Caco-2 (cell line): ENCODE results near the gene QSOX2. TPM values are rescaled to one million over a fixed set of nuclear protein-coding genes. Genes with fewer than 3 reads are reported as not detected.

Experiments
- BruUV-seq: library from RNA; stranded (reverse); fragments of 400-500 nt; replicated peaks from 2 replicates; lab custom pipeline; 2021; lab: Mats Ljungman, UMichigan
- CTCF ChIA-PET: fragments of 300-600 bp; sonication (Branson Sonifier 250); formaldehyde crosslinking; loops from one replicate; lab custom pipeline; 2022; ENCODE audit warnings: antibody characterized with exemption; lab: Charles Lee
- POLR2A ChIA-PET: fragments of 300-600 bp; sonication (Branson Sonifier 250); formaldehyde crosslinking; loops from one replicate; lab custom pipeline; 2022; ENCODE audit warnings: antibody characterized with exemption; lab: Charles Lee
- DNase-seq, 2 experiments: peaks; one replicate each; pipeline versions ENCODE4 v3.0.0 to v3.0.0-alpha.2; 2020 to 2022
- H3K27me3 ChIP-seq: replicated peaks from 2 replicates; pipeline ENCODE4 v1.6.0; 2011; ENCODE audit warnings: low read length; ENCODE audit not compliant: control insufficient read depth, insufficient read depth
- H3K36me3 ChIP-seq: 2 replicates; pipeline ENCODE4 v1.5.1; 2011; ENCODE audit warnings: low read length; ENCODE audit not compliant: control insufficient read depth, insufficient read depth
- H3K4me1 ChIP-seq: fragments of 250-450 bp; sonication (Bioruptor Pico); 2 replicates; pipeline ENCODE4 v1.5.1; 2020; ENCODE audit warnings: mild to moderate bottlenecking
- H3K4me3 ChIP-seq: 2 replicates; pipeline ENCODE4 v1.5.1; 2011; ENCODE audit warnings: low read depth, mild to moderate bottlenecking, control low read depth, low read length
- H3K9me3 ChIP-seq: fragments of 250-450 bp; sonication (Bioruptor Pico); 2 replicates; pipeline ENCODE4 v1.5.1; 2020; ENCODE audit warnings: mild to moderate bottlenecking, moderate library complexity
- H3K27ac Mint-ChIP-seq: one replicate; pipeline ENCODE4 v1.8.0; 2022; ENCODE audit warnings: mixed read lengths; ENCODE audit not compliant: unreplicated experiment
- H3K27me3 Mint-ChIP-seq: one replicate; pipeline ENCODE4 v1.8.0; 2022; ENCODE audit warnings: mixed read lengths; ENCODE audit not compliant: insufficient read depth, unreplicated experiment
- H3K36me3 Mint-ChIP-seq: one replicate; pipeline ENCODE4 v1.8.0; 2022; ENCODE audit warnings: mild to moderate bottlenecking, mixed read lengths; ENCODE audit not compliant: insufficient read depth, unreplicated experiment
- H3K4me1 Mint-ChIP-seq: one replicate; pipeline ENCODE4 v1.8.0; 2022; ENCODE audit warnings: low read depth, mixed read lengths; ENCODE audit not compliant: unreplicated experiment
- H3K4me3 Mint-ChIP-seq: one replicate; pipeline ENCODE4 v1.8.0; 2022; ENCODE audit warnings: mild to moderate bottlenecking, moderate library complexity, mixed read lengths; ENCODE audit not compliant: unreplicated experiment
- H3K9me3 Mint-ChIP-seq: one replicate; pipeline ENCODE4 v1.8.0; 2022; ENCODE audit warnings: mixed read lengths; ENCODE audit not compliant: unreplicated experiment
- intact Hi-C: fragments of 100-400 bp; cut with micrococcal nuclease; formaldehyde crosslinking; loops from one replicate; pipeline ENCODE4 v1.10.0; 2022; ENCODE audit not compliant: unreplicated experiment
- total RNA-seq: library from RNA; stranded (reverse); gene quantifications from 2 replicates; pipeline ENCODE4 v1.2.3, GENCODE V29; 2022
- TF ChIP-seq, protein P1 (sequence below), 2 experiments: fragments of 200-600 bp in 1 of 2; IDR thresholded peaks; 1 replicate in 1 of 2; 2 replicates in 1 of 2; pipeline versions ENCODE4 v1.5.1 to v1.8.0; 2011 to 2022; ENCODE audit warnings: antibody characterized with exemption in 1 of 2, control low read depth in 1 of 2, inconsistent platforms in 1 of 2, low read depth in 1 of 2, low read length in 1 of 2, mild to moderate bottlenecking in 1 of 2, moderate library complexity in 1 of 2; ENCODE audit not compliant: insufficient read depth in 1 of 2, severe bottlenecking in 1 of 2, unreplicated experiment in 1 of 2

Gene QSOX2
- total RNA-seq, 1 experiment from 2014 or later = 29.6 TPM

DNA sequence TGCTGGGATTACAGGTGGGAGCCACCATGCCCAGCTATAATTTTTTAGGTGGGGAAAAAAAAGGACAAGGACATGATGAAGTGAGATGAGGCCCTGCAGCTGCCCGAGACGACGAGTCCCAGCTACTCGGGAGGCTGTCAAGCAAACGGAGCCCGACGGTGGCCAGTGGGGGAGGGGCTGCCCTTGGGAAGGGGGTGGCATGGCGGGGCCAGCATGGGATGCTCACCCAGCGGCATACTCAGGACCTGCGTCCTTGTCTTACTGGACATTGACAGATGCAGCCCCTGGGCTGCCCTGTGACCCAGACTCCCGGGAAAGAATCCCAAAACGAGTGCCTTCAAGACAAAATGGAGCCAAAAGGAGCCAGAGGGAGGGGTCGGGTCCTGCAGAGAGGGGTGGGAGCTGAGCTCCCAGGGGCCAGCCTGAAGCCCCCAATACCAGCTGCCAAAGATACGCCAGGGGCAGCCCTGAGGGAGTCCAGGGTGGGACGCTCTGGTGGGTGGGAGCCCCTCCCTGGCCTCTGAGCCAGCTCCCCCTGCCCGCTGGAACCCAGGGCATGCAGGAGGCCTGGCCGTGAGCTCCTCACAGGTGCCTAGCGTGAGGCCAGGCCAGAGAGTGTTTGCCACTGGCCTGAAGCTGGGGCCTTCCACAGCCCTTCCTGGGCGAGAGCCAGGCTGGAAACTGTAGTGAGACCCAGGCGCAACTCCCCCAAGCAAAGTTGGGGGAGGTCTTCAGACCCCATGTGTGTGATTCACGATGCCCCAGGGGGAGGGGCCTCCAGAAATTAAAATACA is 42.5 kb upstream of the QSOX2 start:
- Mint-ChIP-seq H3K4me1 (no peaks in the 10 kb centered on the region), H3K27ac (no peak overlapping the region), H3K36me3 (no peaks in the 10 kb centered on the region), H3K27me3 (no peaks in the 10 kb centered on the region), H3K9me3 (no peaks in the 10 kb centered on the region), H3K4me3 (no peak overlapping the region)
- H3K4me1 ChIP-seq = no peaks in the 10 kb centered on the region
- no peak overlapping the region for H3K4me3 ChIP-seq
- ChIA-PET POLR2A (no interaction called here), CTCF (no interaction called here)
- H3K9me3 ChIP-seq = no peaks in the 10 kb centered on the region
- H3K27me3 ChIP-seq = no peaks in the 10 kb centered on the region
- TF ChIP-seq, protein P1, sequence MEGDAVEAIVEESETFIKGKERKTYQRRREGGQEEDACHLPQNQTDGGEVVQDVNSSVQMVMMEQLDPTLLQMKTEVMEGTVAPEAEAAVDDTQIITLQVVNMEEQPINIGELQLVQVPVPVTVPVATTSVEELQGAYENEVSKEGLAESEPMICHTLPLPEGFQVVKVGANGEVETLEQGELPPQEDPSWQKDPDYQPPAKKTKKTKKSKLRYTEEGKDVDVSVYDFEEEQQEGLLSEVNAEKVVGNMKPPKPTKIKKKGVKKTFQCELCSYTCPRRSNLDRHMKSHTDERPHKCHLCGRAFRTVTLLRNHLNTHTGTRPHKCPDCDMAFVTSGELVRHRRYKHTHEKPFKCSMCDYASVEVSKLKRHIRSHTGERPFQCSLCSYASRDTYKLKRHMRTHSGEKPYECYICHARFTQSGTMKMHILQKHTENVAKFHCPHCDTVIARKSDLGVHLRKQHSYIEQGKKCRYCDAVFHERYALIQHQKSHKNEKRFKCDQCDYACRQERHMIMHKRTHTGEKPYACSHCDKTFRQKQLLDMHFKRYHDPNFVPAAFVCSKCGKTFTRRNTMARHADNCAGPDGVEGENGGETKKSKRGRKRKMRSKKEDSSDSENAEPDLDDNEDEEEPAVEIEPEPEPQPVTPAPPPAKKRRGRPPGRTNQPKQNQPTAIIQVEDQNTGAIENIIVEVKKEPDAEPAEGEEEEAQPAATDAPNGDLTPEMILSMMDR (IDR thresholded peaks at IDR 0.05; ENCODE audit: insufficient read depth in 1 of 2, low read depth in 1 of 2, low read length in 1 of 2, severe bottlenecking in 1 of 2, unreplicated experiment in 1 of 2) = no peak
- H3K36me3 ChIP-seq = no peaks in the 10 kb centered on the region
- BruUV-seq = no TSS peak
- no peak for DNase-seq
- intact Hi-C loops = no loop called here

DNA sequence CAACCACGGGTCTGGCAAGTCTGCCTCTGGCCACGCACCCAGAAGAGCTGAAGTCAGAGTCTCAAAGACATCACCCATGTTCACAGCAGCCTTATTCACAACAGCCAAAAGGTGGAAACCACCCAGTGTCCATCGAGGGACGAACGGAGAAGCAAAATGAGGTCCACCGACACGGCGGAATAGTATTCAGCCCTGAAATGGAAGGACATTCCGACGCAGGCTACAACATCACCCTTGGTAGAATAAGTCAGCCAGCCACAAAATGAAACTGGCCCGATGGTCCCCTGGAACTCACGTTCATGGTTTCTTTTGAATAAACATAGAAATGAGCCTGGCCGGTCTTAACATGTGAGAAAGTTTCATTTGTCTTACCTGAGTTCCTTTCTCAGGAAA is 41.4 kb upstream of the QSOX2 start:
- DNase-seq = no peak
- CTCF ChIA-PET = no interaction called here
- no TSS peak for BruUV-seq
- H3K36me3 Mint-ChIP-seq = no peaks in the 10 kb centered on the region
- TF ChIP-seq, protein P1 (IDR thresholded peaks at IDR 0.05; ENCODE audit: insufficient read depth in 1 of 2, low read depth in 1 of 2, low read length in 1 of 2, severe bottlenecking in 1 of 2, unreplicated experiment in 1 of 2) = no peak
- H3K4me3 Mint-ChIP-seq = no peak overlapping the region
- Histone ChIP-seq H3K4me3 (no peak overlapping the region), H3K9me3 (no peaks in the 10 kb centered on the region), H3K27me3 (no peaks in the 10 kb centered on the region), H3K36me3 (no peaks in the 10 kb centered on the region), H3K4me1 (no peaks in the 10 kb centered on the region)
- no peak overlapping the region for H3K27ac Mint-ChIP-seq
- POLR2A ChIA-PET = no interaction called here
- intact Hi-C loops = no loop called here
- no peaks in the 10 kb centered on the region for H3K9me3 Mint-ChIP-seq
- H3K27me3 Mint-ChIP-seq = no peaks in the 10 kb centered on the region
- no peaks in the 10 kb centered on the region for H3K4me1 Mint-ChIP-seq

DNA sequence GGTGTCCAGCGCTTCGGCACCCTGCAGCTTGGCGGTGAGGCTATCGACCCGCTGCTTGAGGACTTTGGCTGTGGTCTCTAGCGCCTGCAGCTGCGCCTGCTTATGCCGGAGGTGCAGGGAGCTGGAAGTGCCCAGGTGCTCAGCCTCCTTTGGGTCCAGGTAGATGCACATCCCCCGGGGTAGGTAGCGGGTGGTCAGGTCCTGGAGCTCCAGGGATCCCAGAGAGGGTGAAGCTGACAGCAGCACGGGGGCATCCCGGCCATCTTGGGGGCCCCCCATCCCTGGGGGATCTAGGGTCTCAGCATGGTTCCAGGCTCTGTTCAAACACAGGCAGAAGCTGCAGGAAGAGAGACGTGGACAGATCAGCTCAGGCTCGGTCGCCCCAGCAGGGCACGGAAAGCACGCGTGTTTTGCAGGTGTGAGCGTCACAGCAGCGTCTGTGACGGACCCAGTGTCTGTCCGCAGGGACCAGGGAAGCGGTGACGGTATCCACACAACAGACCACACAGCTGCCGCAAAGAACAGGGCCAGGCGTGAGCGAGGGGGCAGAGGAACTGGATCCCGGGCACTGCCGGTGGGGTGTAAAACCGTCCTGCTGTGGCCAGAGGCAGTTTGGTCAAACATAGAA is 40.9 kb upstream of the QSOX2 start:
- H3K4me1 Mint-ChIP-seq = no peaks in the 10 kb centered on the region
- POLR2A ChIA-PET = no interaction called here
- H3K4me3 ChIP-seq = no peak overlapping the region
- intact Hi-C loops = no loop called here
- no peaks in the 10 kb centered on the region for H3K27me3 Mint-ChIP-seq
- H3K4me1 ChIP-seq = no peaks in the 10 kb centered on the region
- TF ChIP-seq, protein P1 (IDR thresholded peaks at IDR 0.05; ENCODE audit: insufficient read depth in 1 of 2, low read depth in 1 of 2, low read length in 1 of 2, severe bottlenecking in 1 of 2, unreplicated experiment in 1 of 2) = no peak
- no peaks in the 10 kb centered on the region for H3K36me3 ChIP-seq
- no TSS peak for BruUV-seq
- no peak for DNase-seq
- no peaks in the 10 kb centered on the region for H3K9me3 ChIP-seq
- no peak overlapping the region for H3K4me3 Mint-ChIP-seq
- CTCF ChIA-PET = interaction anchor here (1.1 kb wide), 1 partner anchor 10 kb away, joined by 3 read pairs; no protein-coding TSS in a partner anchor
- no peaks in the 10 kb centered on the region for H3K27me3 ChIP-seq
- no peaks in the 10 kb centered on the region for H3K9me3 Mint-ChIP-seq
- H3K27ac Mint-ChIP-seq = no peak overlapping the region
- H3K36me3 Mint-ChIP-seq = no peaks in the 10 kb centered on the region
